ENCODE measurements around the gene CDCA8. TPM values are rescaled to one million over a fixed set of nuclear protein-coding genes. Genes with fewer than 3 reads are reported as not detected.

Gene CDCA8
- polyA plus RNA-seq, 1 experiment = 28.2 TPM

- TF ChIP-seq, protein P1, sequence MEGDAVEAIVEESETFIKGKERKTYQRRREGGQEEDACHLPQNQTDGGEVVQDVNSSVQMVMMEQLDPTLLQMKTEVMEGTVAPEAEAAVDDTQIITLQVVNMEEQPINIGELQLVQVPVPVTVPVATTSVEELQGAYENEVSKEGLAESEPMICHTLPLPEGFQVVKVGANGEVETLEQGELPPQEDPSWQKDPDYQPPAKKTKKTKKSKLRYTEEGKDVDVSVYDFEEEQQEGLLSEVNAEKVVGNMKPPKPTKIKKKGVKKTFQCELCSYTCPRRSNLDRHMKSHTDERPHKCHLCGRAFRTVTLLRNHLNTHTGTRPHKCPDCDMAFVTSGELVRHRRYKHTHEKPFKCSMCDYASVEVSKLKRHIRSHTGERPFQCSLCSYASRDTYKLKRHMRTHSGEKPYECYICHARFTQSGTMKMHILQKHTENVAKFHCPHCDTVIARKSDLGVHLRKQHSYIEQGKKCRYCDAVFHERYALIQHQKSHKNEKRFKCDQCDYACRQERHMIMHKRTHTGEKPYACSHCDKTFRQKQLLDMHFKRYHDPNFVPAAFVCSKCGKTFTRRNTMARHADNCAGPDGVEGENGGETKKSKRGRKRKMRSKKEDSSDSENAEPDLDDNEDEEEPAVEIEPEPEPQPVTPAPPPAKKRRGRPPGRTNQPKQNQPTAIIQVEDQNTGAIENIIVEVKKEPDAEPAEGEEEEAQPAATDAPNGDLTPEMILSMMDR (IDR thresholded peaks at IDR 0.05; ENCODE audit: insufficient read depth, low read depth, low read length) = no peak
- no peak overlapping the region for H3K4me3 ChIP-seq (ENCODE audit: low read depth, low read length)
- H3K36me3 ChIP-seq (ENCODE audit: control insufficient read depth, insufficient read depth, low read length) = peaks cover 4% of the 10 kb centered on the region
- DNase-seq (ENCODE audit: low read depth) = no peak
- CTCF ChIA-PET = interaction anchor here (0.8 to 0.9 kb wide), 2 partner anchors 11 to 18 kb away, joined by 3 to 4 read pairs; a partner anchor contains a TSS
- no peaks in the 10 kb centered on the region for H3K27me3 ChIP-seq (ENCODE audit: control insufficient read depth, insufficient read depth, low read length)
- POLR2A ChIA-PET = no interaction called here
Measured at GRCh38 chr1:37701051-37701450, 8.7 kb downstream of the CDCA8 start.

- Histone ChIP-seq H3K36me3 (ENCODE audit: control insufficient read depth, insufficient read depth, low read length) (peaks cover 4% of the 10 kb centered on the region), H3K27me3 (ENCODE audit: control insufficient read depth, insufficient read depth, low read length) (no peaks in the 10 kb centered on the region), H3K4me3 (ENCODE audit: low read depth, low read length) (no peak overlapping the region)
- ChIA-PET CTCF (no interaction called here), POLR2A (no interaction called here)
- DNase-seq (ENCODE audit: low read depth) = no peak
- TF ChIP-seq, protein P1 (IDR thresholded peaks at IDR 0.05; ENCODE audit: insufficient read depth, low read depth, low read length) = no peak
Measured at GRCh38 chr1:37703061-37703460, 10.7 kb downstream of the CDCA8 start.

GRCh38 chr1:37704966-37705365, 12.7 kb downstream of the CDCA8 start:
- Histone ChIP-seq H3K27me3 (ENCODE audit: control insufficient read depth, insufficient read depth, low read length) (no peaks in the 10 kb centered on the region), H3K4me3 (ENCODE audit: low read depth, low read length) (no peak overlapping the region), H3K36me3 (ENCODE audit: control insufficient read depth, insufficient read depth, low read length) (peaks cover 8% of the 10 kb centered on the region)
- POLR2A ChIA-PET = interaction anchor here (0.6 kb wide), 1 partner anchor 872 kb away, joined by 3 read pairs; no protein-coding TSS in a partner anchor
- peak; percentile 36 for DNase-seq (ENCODE audit: low read depth)
- CTCF ChIA-PET = interaction anchor here (1.2 kb wide), 1 partner anchor 11 kb away, joined by 3 read pairs; no protein-coding TSS in a partner anchor
- TF ChIP-seq, protein P1 (IDR thresholded peaks at IDR 0.05; ENCODE audit: insufficient read depth, low read depth, low read length) = no peak

GRCh38 chr1:37705399-37705798, 13.1 kb downstream of the CDCA8 start:
- ChIA-PET CTCF (interaction anchor here (1.2 kb wide), 1 partner anchor 11 kb away, joined by 3 read pairs; no protein-coding TSS in a partner anchor), POLR2A (interaction anchor here (0.6 kb wide), 1 partner anchor 871 kb away, joined by 3 read pairs; no protein-coding TSS in a partner anchor)
- DNase-seq (ENCODE audit: low read depth) = no peak

DNA sequence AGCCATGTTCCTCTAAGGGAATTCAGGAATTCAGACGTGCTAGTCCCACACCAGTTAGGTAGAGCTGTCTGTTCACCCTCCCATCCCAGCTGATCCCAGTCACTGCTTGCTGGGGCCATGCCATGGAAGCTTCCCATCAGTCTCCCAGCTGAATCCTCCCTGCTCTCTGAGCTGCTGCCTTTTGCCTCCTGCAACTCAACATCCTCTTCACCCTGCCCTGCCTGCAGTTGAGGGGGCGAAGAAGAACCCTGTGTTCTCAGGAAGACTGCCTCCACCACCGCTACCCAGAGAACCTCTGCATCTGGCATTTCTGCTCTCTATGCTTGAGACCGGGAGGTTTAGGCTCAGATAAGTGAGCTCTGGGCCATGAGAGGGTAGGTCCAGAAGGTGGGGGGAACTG, 16.2 kb downstream of the CDCA8 start:
- Histone ChIP-seq H3K36me3 (ENCODE audit: control insufficient read depth, insufficient read depth, low read length) (peaks cover 4% of the 10 kb centered on the region; the same call in 1 of the 2 replicates), H3K27me3 (ENCODE audit: control insufficient read depth, insufficient read depth, low read length) (no peaks in the 10 kb centered on the region), H3K4me3 (ENCODE audit: low read depth, low read length) (no peak overlapping the region)
- CTCF ChIA-PET = no interaction called here
- DNase-seq (ENCODE audit: low read depth) = no peak
- TF ChIP-seq, protein P1 (IDR thresholded peaks at IDR 0.05; ENCODE audit: insufficient read depth, low read depth, low read length) = no peak
- POLR2A ChIA-PET = no interaction called here

More at GRCh38 chr1:37705399-37705798, 13.1 kb downstream of the CDCA8 start:
- TF ChIP-seq, protein P1 (IDR thresholded peaks at IDR 0.05; ENCODE audit: insufficient read depth, low read depth, low read length) = no peak
- no peaks in the 10 kb centered on the region for H3K27me3 ChIP-seq (ENCODE audit: control insufficient read depth, insufficient read depth, low read length)
- no peak overlapping the region for H3K4me3 ChIP-seq (ENCODE audit: low read depth, low read length)
- H3K36me3 ChIP-seq (ENCODE audit: control insufficient read depth, insufficient read depth, low read length) = peaks cover 8% of the 10 kb centered on the region; the same call in 1 of the 2 replicates

All from BJ (cell line).